Peyer's patch (tissue), 4 donors: ENCODE measurements around the gene GLI3. TPM values are rescaled to one million over a fixed set of nuclear protein-coding genes. Genes with fewer than 3 reads are reported as not detected.

ENCODE experiments used
- DNase-seq, 3 donors: peaks; one replicate each; pipeline ENCODE4 v3.0.0-alpha.2; 2017 to 2019
- H3K27ac ChIP-seq, 4 donors: fragments of 200-600 bp; sonication (generic); one replicate each; pipeline ENCODE4 v1.5.1; 2016 to 2019
- H3K27me3 ChIP-seq, 2 donors: fragments of 200-600 bp; sonication (generic); one replicate each; pipeline ENCODE4 v1.5.1; 2019
- H3K36me3 ChIP-seq, 3 donors: fragments of 200-600 bp; sonication (generic); one replicate each; pipeline ENCODE4 v1.5.1; 2016 to 2019
- H3K4me1 ChIP-seq, 4 donors: fragments of 200-600 bp; sonication (generic); one replicate each; pipeline ENCODE4 v1.5.1; 2016 to 2019
- H3K4me3 ChIP-seq, 4 donors: fragments of 200-600 bp; sonication (generic); 1 replicate in 3 of 4; 2 replicates in 1 of 4; pipeline ENCODE4 v1.5.1; 2016 to 2019; ENCODE audit warnings: mild to moderate bottlenecking in 1 of 4
- H3K9me3 ChIP-seq, 4 donors: fragments of 200-600 bp; sonication (generic); one replicate each; pipeline ENCODE4 v1.5.1; 2016 to 2019; ENCODE audit warnings: mild to moderate bottlenecking in 1 of 4
- POLR2A ChIP-seq, 2 donors: fragments of 450-650 bp; IDR thresholded peaks; one replicate each; pipeline ENCODE4 v1.5.1; 2017; ENCODE audit warnings: antibody characterized with exemption in 2 of 2, mild to moderate bottlenecking in 2 of 2, moderate library complexity in 2 of 2
- total RNA-seq, 4 donors: library from RNA; depleted of rRNA; stranded (reverse); fragments of >200 nt; gene quantifications; one replicate each; pipeline ENCODE4 v1.1.0, GENCODE V29; 2016
- TF ChIP-seq, protein P1 (sequence below), 6 experiments: fragments of 450-650 bp in 4 of 6; fragments of 200-600 bp in 2 of 6; sonication (generic) in 1 of 6; IDR thresholded peaks; one replicate each; pipeline ENCODE4 v1.5.1; 2017 to 2019; ENCODE audit warnings: antibody characterized with exemption in 6 of 6, mild to moderate bottlenecking in 3 of 6, moderate library complexity in 1 of 6

GLI3 gene
- total RNA-seq, 4 donors from 2014 or later = 0.53 to 30.5 (median 3.1) TPM

DNA sequence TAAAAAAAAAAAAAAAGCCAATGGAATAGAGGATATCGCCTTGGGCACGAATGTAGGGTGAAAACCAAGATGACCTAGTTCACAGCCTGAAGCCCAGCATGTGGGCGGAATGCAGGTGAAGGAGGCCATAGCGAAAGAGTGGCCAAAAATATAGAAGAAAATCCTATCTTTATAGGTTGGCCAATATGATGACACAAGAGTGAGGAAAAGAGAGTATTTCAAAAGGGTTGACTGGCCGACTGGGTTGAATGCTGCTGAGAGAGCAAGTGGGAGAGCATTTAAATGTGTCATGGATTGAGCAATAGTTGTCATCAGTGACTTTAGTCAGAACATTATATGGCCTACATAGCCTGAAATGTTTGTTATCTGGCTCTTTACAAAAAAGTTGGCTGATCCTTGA is 17.2 kb upstream of the GLI3 start:
- TF ChIP-seq, protein P1, sequence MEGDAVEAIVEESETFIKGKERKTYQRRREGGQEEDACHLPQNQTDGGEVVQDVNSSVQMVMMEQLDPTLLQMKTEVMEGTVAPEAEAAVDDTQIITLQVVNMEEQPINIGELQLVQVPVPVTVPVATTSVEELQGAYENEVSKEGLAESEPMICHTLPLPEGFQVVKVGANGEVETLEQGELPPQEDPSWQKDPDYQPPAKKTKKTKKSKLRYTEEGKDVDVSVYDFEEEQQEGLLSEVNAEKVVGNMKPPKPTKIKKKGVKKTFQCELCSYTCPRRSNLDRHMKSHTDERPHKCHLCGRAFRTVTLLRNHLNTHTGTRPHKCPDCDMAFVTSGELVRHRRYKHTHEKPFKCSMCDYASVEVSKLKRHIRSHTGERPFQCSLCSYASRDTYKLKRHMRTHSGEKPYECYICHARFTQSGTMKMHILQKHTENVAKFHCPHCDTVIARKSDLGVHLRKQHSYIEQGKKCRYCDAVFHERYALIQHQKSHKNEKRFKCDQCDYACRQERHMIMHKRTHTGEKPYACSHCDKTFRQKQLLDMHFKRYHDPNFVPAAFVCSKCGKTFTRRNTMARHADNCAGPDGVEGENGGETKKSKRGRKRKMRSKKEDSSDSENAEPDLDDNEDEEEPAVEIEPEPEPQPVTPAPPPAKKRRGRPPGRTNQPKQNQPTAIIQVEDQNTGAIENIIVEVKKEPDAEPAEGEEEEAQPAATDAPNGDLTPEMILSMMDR (IDR thresholded peaks at IDR 0.05) = no peak
- no peak for TF ChIP-seq POLR2A (IDR thresholded peaks at IDR 0.05)
- Histone ChIP-seq H3K4me3 (no peak overlapping the region), H3K27ac (no peak overlapping the region), H3K4me1 (no peaks in the 10 kb centered on the region), H3K9me3 (no peaks in the 10 kb centered on the region), H3K36me3 (no peaks in the 10 kb centered on the region), H3K27me3 (no peaks in the 10 kb centered on the region)
- DNase-seq = no peak

DNA sequence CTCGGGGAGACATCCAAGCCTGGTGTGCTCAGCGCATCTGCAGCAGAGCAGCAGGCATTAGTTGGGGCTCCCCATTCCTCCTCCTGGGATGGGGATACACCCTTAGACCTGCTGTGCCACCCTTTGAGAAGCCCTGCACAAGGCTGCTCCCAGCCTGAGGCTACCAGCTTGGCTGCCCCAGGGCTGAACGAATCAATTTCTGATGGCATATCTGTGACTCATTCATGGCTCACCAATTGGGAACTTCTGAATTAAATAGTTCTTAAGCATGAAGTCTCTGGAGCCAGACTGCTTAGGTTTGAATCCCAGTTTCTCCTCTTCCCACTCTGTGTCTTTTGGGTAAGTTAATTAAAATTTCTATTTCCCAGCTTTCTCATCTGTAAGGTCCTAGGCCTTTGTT is 16.3 kb upstream of the GLI3 start:
- TF ChIP-seq, protein P1 (IDR thresholded peaks at IDR 0.05) = no peak
- TF ChIP-seq POLR2A (IDR thresholded peaks at IDR 0.05) = no peak
- no peaks in the 10 kb centered on the region for H3K27me3 ChIP-seq

DNA sequence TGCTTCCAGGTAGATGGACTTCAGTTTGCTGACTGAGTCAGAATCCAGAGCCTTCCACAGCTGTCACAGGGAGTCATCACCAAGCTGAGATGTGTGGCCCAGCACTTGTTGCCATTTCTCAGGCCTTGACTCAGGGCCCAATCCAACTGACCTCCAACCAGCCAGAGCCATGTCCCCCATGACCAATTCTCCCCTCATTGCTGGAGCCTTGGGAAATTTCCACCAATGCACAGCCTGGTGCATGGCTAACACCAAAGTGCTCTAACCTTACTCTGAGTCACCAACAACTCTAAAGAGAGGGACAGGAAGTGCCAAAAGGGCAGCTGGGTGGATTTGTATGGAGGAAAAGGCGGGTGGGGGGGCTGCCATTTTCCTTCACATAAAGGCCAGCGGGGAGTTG is 13.4 kb upstream of the GLI3 start:
- Histone ChIP-seq H3K9me3 (no peaks in the 10 kb centered on the region), H3K4me1 (no peaks in the 10 kb centered on the region), H3K36me3 (no peaks in the 10 kb centered on the region), H3K27ac (no peak overlapping the region), H3K4me3 (no peak overlapping the region), H3K27me3 (no peaks in the 10 kb centered on the region)
- DNase-seq = no peak
- TF ChIP-seq, protein P1 (IDR thresholded peaks at IDR 0.05) = no peak
- no peak for TF ChIP-seq POLR2A (IDR thresholded peaks at IDR 0.05)

More for the DNA sequence above, 16.3 kb upstream of the GLI3 start:
- H3K4me3 ChIP-seq = no peak overlapping the region
- H3K36me3 ChIP-seq = no peaks in the 10 kb centered on the region
- no peak for DNase-seq
- no peaks in the 10 kb centered on the region for H3K9me3 ChIP-seq
- no peak overlapping the region for H3K27ac ChIP-seq
- H3K4me1 ChIP-seq = no peaks in the 10 kb centered on the region

DNA sequence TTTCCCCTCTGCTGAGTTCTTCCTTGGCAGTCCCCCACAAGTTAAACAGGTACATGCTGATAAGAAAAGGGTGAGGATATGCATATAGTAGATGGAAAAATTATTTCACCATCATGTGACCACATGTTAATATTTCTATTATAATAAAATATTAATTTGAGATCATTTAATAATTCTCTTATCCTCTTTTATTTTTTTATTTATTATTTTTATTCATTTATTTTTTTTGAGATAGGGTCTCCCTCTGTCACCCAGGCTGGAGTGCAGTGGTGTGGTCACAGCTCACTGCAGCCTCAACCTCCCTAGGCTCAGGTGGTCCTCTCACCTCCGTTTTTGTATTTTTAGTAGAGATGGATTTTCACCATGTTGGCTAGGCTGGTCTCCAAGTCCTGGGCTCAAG is 11.6 kb upstream of the GLI3 start:
- Histone ChIP-seq H3K4me3 (no peak overlapping the region), H3K9me3 (no peaks in the 10 kb centered on the region), H3K36me3 (no peaks in the 10 kb centered on the region), H3K4me1 (no peaks in the 10 kb centered on the region), H3K27me3 (no peaks in the 10 kb centered on the region), H3K27ac (no peak overlapping the region)
- no peak for DNase-seq
- TF ChIP-seq, protein P1 (IDR thresholded peaks at IDR 0.05) = no peak
- TF ChIP-seq POLR2A (IDR thresholded peaks at IDR 0.05) = no peak

DNA sequence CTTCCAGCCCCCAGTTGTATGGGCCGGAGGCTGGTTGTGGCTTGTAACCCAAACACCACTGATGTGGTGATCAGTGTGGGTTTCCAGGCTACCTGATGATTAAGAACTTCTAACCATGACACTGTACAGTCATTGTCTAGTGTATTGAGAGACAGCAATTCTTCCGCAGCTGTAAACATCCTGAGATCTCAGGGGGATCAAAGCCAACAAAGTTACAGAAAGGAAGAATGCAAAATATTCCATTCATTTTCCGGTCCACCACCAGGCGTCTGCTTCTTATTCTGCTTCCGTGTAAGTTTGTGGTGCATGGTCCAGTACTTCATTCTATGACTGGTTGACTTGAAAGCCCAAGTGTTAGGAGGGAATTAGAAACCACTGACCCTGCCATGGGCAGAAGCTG is 10.3 kb upstream of the GLI3 start:
- TF ChIP-seq POLR2A (IDR thresholded peaks at IDR 0.05) = no peak
- H3K27ac ChIP-seq = no peak overlapping the region
- no peaks in the 10 kb centered on the region for H3K4me1 ChIP-seq
- no peak for DNase-seq
- H3K4me3 ChIP-seq = no peak overlapping the region
- no peaks in the 10 kb centered on the region for H3K27me3 ChIP-seq
- H3K9me3 ChIP-seq = no peaks in the 10 kb centered on the region
- H3K36me3 ChIP-seq = no peaks in the 10 kb centered on the region

DNA sequence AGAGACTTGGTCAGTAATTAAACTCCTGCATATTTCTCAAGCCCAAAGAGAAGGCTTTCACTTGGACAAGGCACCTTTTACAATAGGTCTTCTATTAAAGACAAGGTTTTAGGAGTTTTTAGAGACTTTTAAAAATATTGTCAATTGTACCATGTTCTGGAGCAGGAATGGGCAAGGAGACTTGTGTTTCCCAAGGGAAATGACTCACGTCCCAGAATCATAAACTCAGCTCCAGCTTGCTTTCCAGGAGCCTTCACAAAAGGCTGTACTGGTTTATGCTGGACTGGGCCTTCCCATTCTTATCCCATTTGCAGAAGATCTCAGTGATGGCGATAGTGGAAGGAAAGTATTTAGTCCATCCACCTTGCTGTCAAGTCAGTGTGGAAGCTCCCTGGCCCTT is 7.8 kb upstream of the GLI3 start:
- Histone ChIP-seq H3K4me3 (no peak overlapping the region), H3K27ac (no peak overlapping the region), H3K27me3 (no peaks in the 10 kb centered on the region), H3K4me1 (no peaks in the 10 kb centered on the region), H3K36me3 (no peaks in the 10 kb centered on the region), H3K9me3 (no peaks in the 10 kb centered on the region)
- TF ChIP-seq POLR2A (IDR thresholded peaks at IDR 0.05) = no peak
- TF ChIP-seq, protein P1 (IDR thresholded peaks at IDR 0.05) = no peak
- DNase-seq = no peak
